ENCODE results near the gene MYEOV.

Gene MYEOV

GRCh38 chr11:69333879-69334278 is 39.9 kb downstream of the MYEOV start:
- no peak overlapping the region for H3K27ac ChIP-seq
- DNase-seq (ENCODE audit: low read depth, low spot score) = no peak

- DNase-seq (ENCODE audit: low read depth, low spot score) = no peak
- no peak overlapping the region for H3K27ac ChIP-seq
Observed at GRCh38 chr11:69335007-69335780, 41.2 kb downstream of the MYEOV start.

GRCh38 chr11:69335781-69336405 is 41.9 kb downstream of the MYEOV start:
- H3K27ac ChIP-seq = no peak overlapping the region
- DNase-seq (ENCODE audit: low read depth, low spot score) = no peak

GRCh38 chr11:69337211-69337721 is 43.3 kb downstream of the MYEOV start:
- H3K27ac ChIP-seq = peak overlapping the region; percentile 36
- DNase-seq (ENCODE audit: low read depth, low spot score) = no peak

- no peak overlapping the region for H3K27ac ChIP-seq
- no peak for DNase-seq (ENCODE audit: low read depth, low spot score)
Observed at GRCh38 chr11:69339041-69339733, 45.2 kb downstream of the MYEOV start.

- no peak overlapping the region for H3K27ac ChIP-seq
- no peak for DNase-seq (ENCODE audit: low read depth, low spot score)
Observed at GRCh38 chr11:69339983-69340565, 46.1 kb downstream of the MYEOV start.

GRCh38 chr11:69342588-69343330 is 48.8 kb downstream of the MYEOV start:
- DNase-seq (ENCODE audit: low read depth, low spot score) = no peak

GRCh38 chr11:69343401-69344321 is 49.7 kb downstream of the MYEOV start:
- no peak for DNase-seq (ENCODE audit: low read depth, low spot score)
- H3K27ac ChIP-seq = no peak overlapping the region

More at GRCh38 chr11:69342588-69343330, 48.8 kb downstream of the MYEOV start:
- H3K27ac ChIP-seq = no peak overlapping the region

- no peak for DNase-seq (ENCODE audit: low read depth, low spot score)
- no peak overlapping the region for H3K27ac ChIP-seq
Observed at GRCh38 chr11:69344570-69345145, 50.7 kb downstream of the MYEOV start.
